IPS-15b (cell line): Measurements from ENCODE around the gene HPS3.

Source experiments
- H3K27me3 ChIP-seq: one replicate; pipeline ENCODE4 v1.6.1; 2013; ENCODE audit warnings: low read length; ENCODE audit not compliant: control insufficient read depth, insufficient read depth
- H3K36me3 ChIP-seq: one replicate; pipeline ENCODE4 v1.6.1; 2013; ENCODE audit warnings: low read length; ENCODE audit not compliant: control insufficient read depth, insufficient read depth
- H3K4me1 ChIP-seq: one replicate; pipeline ENCODE4 v1.6.1; 2013; ENCODE audit warnings: mild to moderate bottlenecking, low read length; ENCODE audit not compliant: control insufficient read depth, insufficient read depth
- H3K4me3 ChIP-seq: one replicate; pipeline ENCODE4 v1.5.1; 2013; ENCODE audit warnings: low read depth, low read length
- H3K9ac ChIP-seq: one replicate; pipeline ENCODE4 v1.6.1; 2013; ENCODE audit warnings: low read depth, mild to moderate bottlenecking, low read length
- H3K9me3 ChIP-seq: one replicate; pipeline ENCODE4 v1.6.1; 2013; ENCODE audit warnings: mild to moderate bottlenecking, low read length; ENCODE audit not compliant: control insufficient read depth, insufficient read depth

Gene HPS3

GRCh38 chr3:149221783-149222517 is 92.5 kb downstream of the HPS3 start, which contains the start of gene CP:
TSS of gene CP (minus strand) at chr3:149221829. CDS start at chr3:149221792, 37 bp downstream.
- no peaks in the 10 kb centered on the region for H3K27me3 ChIP-seq
- no peaks in the 10 kb centered on the region for H3K4me1 ChIP-seq
- H3K9me3 ChIP-seq = no peaks in the 10 kb centered on the region
- no peak within 1 kb of the TSS for H3K4me3 ChIP-seq
- H3K9ac ChIP-seq = no peak within 1 kb of the TSS
- H3K36me3 ChIP-seq = no peaks in the 10 kb centered on the region
